GM19452 (cell line): ENCODE results near the gene NUBPL.
"Not testable (repeated sequence)": the region's sequence is repeated elsewhere in the genome, so short reads cannot be mapped to it uniquely, and the experiment has no call there.

Experiments
- ATAC-seq: cut with Tn5 transposase; IDR thresholded peaks from one replicate; pipeline ENCODE4 v1.9.1; 2021; ENCODE audit not compliant: unreplicated experiment

NUBPL gene

DNA sequence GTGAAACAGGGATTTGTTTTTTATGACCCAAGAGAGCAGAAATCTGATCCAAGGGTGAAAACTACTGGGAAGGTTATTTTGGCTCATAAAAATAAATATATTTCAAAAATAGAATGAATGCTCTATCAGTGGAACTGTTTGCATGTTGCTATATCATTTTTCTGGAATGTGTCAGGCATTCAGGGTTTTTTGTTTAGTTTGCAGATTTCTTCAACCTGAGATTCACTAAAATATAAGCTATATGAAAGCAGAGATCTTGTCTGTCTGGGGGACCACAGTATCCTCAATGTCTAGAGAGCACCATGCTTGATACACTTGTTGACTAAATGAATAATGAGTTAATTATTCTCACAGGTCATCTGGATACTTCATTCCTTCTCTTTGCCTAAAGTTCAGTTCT is 165.1 kb downstream of the NUBPL start:
- ATAC-seq = no peak

DNA sequence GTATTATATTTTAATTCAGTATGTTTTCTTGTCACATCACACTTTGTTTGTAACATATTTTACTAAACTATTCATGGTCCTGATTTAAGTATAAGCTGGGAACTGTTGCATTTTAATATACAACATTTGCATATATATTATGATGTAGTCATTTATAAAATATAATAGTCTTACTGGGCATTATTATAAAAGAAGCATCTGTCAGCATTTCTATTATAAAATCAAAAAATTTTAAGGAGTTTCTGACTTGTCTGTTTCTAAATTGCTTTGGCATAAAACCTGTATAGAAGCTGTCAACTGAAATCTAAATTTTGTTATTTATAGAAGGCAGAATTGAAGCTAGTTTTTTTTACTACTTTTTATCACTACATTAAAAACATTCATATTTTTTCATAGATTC is 166.6 kb downstream of the NUBPL start:
- no peak for ATAC-seq

DNA sequence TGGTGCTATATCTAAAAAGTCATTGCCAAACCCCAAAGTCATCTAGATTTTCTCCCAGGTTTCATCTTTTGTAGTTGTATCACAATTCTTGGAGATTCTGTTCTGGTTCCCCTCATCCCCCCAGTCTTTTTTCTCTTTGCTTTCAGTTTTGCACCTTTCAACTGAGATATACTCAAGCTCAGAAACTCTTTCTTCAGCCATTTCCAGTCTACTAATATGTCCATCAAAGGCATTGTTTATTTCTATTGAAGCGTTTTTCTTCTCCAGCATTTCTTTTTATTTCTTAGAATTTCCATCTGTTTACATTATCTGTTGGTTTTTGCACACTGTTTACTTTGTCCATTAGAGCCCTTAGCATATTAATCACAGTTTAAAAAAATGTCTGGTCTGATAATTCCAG is 179.5 kb downstream of the NUBPL start:
- ATAC-seq = no peak

DNA sequence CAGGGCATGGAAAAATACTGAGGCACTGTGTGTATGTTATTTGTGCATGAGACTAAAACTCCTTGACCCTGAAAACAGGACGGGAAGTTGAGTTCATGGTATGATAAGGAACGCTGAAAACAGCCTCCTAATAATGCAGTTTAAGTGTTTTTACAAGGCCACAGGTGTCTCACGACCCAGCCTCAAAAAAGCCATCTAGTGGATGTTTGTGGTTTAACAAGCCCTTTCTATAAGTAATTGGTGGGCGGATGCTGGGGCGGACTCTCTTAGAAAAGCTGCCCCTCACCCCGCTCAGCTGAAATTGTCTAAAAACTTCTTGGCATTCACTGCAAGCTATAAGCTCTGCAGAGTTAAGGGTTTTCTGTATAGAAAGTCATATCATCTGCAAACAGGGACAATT is 184.5 kb downstream of the NUBPL start:
- no peak for ATAC-seq

DNA sequence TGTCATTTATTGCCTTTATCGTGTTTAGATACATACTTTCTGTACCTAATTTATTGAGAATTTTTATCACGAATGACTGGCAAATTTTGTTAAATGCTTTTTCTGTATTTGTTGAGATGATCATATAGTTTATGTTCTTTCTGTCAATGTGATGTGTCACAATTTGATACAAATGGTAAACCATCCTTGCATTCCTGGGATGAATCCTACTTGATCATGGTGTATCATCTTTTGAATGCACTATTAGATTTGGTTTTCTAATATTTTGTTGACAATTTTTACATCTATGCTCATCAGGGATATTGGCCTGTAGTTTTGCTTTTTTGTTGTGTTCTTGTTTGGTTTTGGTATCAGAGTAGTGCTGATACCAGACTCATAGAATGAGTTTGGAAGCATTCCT is 185.1 kb downstream of the NUBPL start:
- ATAC-seq = no peak

DNA sequence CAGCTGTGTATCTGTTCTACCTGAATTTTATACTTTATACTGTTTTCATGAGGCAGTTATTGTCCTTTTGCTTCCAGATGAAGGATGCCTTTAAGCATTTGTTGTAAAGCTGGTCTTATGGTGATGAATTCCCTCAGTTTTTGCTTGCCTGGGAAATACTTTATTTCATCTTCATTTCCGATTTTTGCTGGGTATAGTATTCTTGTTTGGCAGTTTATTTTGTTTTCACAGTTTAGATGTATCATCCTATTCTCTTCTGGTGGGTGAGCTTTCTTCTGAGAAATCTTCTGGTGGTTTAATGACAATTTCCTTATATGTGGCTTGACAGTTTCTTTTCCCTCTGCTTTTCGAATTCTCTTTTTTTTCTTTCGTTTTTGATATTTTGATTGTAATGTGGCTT is 188.1 kb downstream of the NUBPL start:
- ATAC-seq = no peak

DNA sequence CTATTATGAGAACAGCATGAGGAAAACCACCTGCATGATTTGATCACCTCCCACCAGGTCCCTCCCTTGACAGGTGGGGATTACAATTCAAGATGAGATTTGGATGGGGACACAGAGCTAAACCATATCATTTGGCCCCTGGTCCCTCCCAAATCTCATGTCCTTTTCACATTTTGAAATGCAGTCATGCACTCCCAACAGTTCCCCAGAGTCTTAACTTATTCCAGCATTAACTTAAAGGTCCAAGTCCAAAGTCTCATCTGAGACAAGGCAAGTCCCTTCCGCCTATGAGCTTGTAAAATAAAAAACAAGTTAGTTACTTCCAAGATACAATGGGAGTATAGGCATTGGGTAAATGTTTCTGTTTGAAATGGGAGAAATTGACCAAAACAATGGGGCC is 189.8 kb downstream of the NUBPL start:
- not testable (repeated sequence) for ATAC-seq

DNA sequence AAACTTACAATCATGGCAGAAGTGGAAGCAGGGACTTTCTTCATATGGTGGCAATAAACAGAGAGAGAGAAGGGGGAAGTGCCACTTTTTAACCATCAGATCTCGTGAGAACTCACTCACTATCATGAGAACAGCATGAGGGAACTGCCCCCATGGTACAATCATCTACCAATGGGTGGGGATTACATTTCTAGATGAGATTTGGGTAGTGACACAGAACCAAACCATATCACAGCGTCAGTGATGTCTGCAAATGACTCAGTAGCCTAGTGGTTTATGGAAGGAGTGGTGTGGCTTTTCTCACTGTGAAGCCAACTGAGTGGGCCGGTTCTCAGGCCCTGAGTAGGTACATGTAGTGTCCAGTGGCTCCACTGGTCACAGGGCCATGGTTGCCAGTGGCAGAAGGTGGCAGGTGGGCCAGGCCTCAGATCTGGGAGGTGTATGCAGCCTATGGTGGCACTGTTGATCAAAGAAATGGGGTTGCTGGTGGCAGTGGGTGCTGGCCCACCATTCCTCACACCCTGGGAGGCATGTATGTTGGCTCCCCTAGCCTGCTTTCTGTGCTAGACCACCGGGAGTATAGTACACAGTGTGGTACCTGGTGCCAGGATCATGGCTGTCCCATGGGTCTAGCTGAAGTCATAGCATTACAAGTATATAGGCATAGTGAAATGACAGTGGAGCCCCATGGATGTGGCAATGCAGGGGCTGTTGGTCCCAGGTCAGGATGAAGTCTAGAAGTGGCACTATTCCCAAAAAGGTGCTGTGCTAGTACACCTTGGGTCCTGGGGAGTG is 191.9 kb downstream of the NUBPL start:
- no peak for ATAC-seq

DNA sequence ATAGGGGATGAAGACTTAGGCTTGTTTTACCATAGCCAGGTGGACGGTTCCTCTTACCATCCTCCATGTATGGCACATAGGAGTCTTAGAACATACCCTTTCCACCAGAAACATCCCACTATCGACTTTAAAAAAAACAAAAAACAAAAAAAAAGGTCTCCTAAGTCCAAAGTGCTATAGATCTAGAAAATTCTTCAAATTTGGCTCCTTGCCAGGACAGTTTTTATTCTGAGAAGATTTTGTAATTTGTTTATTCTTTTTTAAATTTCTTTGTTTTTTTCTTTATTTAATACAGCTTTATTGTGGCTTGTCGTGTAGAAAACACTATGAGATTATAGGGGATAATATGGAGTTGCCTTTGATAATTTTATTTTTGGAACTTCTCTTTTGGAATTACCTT is 197.7 kb downstream of the NUBPL start:
- ATAC-seq = no peak

DNA sequence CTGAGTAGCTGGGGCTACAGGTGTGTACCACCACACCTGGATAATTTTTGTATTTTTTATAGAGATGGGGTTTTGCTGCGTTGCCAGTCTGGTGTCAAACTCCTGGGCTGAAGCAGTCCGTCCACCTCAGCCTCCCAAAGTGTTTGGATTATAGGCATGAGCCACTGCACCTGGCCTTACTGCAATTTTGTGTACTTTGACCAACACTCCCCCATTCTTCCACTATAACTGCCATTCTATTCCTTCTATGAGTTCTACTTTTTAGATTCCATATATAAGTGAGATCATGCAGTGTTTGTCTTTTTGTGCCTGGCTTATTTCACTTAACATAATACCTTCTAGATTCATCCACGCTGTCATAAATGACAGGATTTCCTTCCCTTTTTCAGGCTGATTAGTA is 199.1 kb downstream of the NUBPL start:
- no peak for ATAC-seq

DNA sequence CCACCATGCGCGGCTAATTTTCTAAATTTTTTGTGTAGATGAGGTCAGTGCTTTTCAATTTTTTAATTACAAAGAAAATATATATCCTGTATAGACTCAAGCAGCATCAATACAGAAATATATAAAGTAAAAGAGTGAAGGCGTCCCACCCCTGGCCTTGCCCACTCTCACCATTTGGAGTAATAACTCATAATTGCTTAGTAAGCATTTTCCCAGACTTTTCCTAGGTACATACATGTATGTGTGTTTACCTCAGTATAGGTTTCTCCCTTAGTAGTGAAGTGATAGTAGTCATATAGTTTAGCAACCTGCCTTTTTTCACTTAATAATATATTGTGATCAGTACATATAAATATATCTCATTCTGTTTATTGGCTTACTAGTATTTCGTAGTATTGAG is 200.1 kb downstream of the NUBPL start:
- no peak for ATAC-seq

DNA sequence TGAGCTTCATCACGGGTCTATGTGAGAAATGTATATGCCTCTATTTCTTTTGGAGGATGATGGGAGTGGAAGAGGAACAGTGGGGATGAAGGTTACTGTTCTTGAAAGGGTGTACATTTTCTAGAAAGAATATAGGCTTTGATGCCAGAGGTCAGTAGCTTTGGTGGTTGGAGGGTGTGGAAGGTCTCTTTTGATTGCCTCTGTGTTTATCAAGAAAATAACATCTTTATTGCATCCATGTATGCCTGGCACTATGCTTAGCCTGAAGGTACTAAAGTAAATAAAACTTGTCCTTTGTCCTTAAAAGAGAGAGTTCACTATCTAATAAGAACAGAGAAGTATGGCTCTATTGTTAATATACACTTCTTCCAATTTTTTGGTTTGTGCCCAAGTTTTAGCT is 201.8 kb downstream of the NUBPL start:
- no peak for ATAC-seq

DNA sequence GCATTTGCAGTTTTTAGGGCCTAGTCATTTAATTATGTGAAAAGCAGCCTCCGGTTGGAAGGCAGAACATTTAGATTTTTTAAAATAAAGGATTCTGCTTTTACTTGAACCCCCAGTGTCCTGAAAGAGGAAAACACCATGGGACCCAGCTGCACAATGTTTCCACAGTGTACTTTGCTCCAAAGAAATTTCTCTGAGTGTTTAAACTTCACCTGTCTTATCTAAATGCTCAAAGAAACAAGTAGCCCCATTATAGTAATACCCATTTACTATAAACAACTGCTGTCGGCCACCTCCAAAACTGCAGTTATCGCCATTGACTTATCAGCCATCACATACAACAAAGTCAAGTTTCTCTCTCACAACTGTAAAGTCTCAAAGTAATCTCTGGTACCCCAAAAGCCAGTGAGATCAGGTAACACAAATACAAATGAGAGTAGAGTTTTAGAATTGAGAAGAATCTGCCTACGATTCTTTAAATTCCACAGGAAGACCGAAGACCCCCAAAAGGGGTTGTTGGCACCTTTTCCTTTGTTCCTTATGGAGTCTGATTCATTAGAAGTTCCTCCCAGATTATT is 205.2 kb downstream of the NUBPL start:
- no peak for ATAC-seq

DNA sequence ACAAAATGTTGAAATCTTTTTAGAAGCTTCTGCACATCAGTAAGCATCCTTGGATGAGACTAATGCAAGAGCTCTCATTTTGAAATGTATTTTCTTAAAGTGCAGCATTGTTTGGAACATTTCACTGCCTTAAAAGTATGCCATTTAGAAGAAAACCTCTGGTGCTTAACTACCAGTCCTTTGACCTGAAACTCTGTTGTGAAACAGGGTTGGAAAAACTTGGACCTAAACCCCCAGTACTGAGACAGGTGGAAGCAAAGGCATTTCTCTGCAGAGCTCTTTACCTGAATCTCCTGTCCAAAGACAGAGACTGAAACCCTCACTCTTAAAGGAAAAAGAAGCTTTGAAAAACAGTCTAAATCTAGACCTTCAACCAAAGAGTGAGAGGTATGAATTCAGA is 207.2 kb downstream of the NUBPL start:
- ATAC-seq = no peak

DNA sequence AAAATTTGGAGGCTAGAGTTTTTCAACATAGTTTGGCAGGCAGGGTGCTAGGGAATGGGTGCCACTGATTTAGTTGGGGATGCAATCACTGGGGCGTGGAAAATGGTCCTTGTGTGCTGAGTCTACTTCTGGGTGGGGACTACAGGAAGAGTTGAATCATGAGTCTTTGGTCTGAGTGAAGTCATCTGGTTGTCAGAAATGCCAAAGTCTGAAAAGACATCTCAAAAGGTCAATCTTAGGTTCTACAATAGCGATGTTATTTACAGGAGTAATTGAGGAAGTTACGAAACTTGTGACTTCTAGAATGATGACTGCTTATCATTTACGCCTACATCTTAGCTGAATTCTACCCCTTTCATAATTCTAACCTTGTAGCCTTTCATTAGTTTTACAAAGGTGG is 209.1 kb downstream of the NUBPL start:
- no peak for ATAC-seq

DNA sequence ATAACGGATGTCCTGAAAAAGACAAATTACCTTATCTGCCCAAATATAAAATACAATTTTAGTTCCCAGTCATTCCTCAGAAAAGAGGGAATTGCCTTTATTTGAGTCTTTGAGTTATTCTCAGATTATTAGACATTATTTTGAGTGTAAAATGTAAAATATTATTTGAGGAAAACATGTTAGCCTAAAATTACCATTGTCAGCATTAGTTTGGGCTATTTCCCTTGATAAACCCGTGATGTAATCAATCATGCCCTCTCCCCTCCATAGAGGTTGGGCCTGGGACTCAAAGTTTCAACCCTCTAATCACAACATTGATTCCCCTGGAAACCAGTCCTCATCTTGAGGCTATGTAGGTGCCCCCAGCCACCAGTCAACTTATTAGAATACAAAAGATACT is 213.4 kb downstream of the NUBPL start:
- ATAC-seq = no peak

DNA sequence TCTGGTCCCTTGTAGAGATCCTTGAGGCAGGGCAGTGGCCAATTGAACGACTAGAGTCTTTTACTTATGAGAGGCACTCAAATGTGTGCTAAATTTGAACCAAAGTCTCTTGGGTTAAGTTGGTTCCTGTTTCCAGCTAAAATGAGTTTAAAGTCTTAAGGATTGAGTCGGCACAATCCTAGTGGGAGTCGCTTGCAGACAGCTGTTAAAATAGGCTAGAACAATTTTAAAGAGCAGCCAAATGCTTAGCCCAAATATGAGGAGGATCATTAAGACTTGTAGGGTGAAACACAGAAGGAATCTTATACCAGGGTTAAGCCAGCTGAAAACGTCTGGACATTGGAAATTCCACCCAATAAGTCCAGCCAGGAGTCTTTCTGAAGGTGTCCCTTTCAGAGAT is 216.1 kb downstream of the NUBPL start:
- no peak for ATAC-seq

DNA sequence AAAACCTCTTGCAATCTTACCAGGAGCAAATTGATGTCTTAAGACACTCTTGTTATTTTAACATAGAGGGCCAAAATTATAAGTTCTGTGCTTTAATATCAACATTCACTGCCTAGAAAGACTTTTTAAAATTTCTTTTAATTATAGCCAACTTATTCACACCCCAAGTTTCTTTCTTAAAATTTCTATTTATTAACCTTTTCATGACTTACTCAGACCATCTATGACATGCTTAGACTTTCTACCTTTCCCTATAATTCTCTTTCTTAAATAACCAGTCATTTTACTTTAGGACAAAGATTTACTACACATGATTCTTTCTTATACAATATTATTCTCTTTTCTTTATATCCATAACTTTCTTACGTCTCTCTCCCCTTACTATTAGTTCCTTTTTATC is 220.4 kb downstream of the NUBPL start:
- no peak for ATAC-seq

DNA sequence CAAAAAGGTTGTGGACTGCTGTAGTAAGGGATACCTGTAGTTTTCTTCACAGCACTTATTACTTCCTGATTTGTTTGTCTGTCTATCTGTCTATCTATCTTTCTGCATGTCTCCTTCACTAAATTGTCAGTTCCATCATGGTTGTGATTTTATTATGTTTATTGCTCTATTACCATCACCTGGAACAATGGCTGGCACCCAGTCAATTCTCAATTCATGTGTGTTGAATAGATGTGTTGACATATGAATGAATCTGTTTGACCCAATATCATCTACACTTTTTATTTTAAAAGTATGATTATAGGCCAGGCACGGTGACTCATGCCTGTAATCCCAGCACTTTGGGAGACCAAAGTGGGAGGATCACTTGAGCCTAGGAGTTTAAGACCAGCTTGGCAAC is 224.4 kb downstream of the NUBPL start:
- ATAC-seq = no peak

DNA sequence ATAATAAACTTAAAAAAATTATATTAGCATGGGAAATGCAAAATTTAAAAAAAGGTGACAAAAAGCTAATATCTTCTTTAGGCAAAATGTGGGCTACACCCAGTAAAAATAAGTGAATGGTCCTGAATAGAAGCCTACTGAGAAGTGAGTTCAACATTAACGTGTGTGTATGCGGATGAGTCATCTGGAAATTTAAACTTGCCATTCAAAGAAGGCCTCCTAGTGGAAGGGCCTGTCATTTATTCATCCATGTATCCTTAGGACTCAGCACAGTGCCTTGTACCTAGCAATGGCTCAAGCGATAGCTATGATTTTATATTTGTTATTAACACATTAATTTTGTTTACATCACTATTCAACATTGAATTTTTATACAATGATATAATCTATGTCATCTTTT is 226.2 kb downstream of the NUBPL start:
- ATAC-seq = no peak

DNA sequence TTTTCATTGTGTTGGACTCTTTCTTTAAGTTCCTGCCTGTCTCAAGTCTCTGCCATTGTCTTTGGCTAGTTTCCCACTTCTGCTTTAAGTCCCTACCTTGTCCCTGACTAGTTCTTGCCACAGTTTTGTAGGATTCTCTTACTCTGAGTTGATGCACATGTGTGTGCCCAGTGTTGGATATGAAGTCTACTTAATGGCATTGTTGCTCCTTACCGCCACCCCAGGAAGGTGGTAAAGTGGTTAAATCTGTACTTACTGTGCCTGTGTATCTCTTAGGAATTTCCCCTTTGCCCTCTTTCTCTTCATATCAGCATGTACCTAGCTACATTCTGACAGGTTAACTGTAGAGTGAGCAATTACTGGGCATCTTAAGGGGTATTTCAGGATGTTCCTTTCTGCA is 227.1 kb downstream of the NUBPL start:
- no peak for ATAC-seq

DNA sequence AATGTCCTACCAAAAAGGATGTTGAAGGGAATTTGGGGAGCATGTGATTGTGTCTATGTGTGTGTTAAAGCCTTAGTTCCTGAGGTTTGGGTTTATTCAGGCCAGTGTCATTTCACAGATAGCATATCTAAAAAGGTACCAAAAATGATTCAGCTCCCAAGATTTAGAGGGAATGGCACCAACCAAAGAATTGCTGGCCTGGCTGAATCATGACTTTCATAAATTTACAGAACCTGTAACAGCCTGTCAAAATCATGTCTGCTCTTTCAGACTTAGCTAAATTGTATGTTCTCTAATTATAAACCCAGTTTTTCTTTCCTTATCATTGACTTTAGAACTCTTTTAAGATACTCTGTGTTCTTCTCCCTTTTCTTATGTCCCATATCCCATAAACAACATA is 231.5 kb downstream of the NUBPL start:
- no peak for ATAC-seq

DNA sequence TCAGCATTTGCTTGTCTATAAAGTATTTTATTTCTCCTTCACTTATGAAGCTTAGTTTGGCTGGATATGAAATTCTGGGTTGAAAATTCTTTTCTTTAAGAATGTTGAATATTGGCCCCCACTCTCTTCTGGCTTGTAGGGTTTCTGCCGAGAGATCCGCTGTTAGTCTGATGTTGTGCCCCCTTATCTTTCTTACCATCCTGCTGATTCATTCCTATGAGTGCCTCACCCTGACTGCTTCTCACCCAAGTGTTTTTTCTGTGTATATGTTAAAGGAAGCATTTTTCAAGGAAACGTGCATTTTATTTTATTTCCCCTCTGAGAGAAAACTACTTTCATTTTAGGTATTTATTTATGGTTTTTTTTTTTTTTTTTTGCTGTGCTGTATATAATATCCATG is 236.7 kb downstream of the NUBPL start:
- not testable (repeated sequence) for ATAC-seq
